Tibial nerve (tissue), 4 donors: ENCODE results near the gene CRNN. TPM values are rescaled to one million over a fixed set of nuclear protein-coding genes. Genes with fewer than 3 reads are reported as not detected.
A peak's percentile ranks its signal among the peaks of the same experiment; 100 is the strongest.

Source experiments
- DNase-seq, 2 donors: peaks; one replicate each; pipeline ENCODE4 v3.0.0-alpha.2; 2019; ENCODE audit warnings: low spot score in 2 of 2
- H3K27ac ChIP-seq, 4 donors: fragments of 200-600 bp; sonication (generic) in 3 of 4; one replicate each; pipeline ENCODE4 v1.5.1; 2017 to 2019; ENCODE audit warnings: mild to moderate bottlenecking in 1 of 4
- H3K27me3 ChIP-seq, 2 donors: fragments of 200-600 bp; sonication (generic) in 1 of 2; one replicate each; pipeline versions ENCODE4 v1.5.1 to v1.6.0; 2017 to 2019
- H3K36me3 ChIP-seq, 3 donors: fragments of 200-600 bp; sonication (generic); one replicate each; pipeline ENCODE4 v1.5.1; 2018 to 2019
- H3K4me1 ChIP-seq, 4 donors: fragments of 200-600 bp; sonication (generic) in 3 of 4; one replicate each; pipeline ENCODE4 v1.5.1; 2017 to 2019
- H3K4me3 ChIP-seq, 4 donors: fragments of 200-600 bp; sonication (generic) in 3 of 4; one replicate each; pipeline ENCODE4 v1.5.1; 2017 to 2019; ENCODE audit warnings: mild to moderate bottlenecking in 1 of 4, moderate library complexity in 1 of 4
- H3K9me3 ChIP-seq, 4 donors: fragments of 200-600 bp; sonication (generic) in 3 of 4; one replicate each; pipeline ENCODE4 v1.5.1; 2017 to 2019
- EP300 ChIP-seq, 2 donors: sonication (generic); formaldehyde crosslinking; IDR thresholded peaks; one replicate each; pipeline ENCODE4 v1.6.1; 2017; ENCODE audit warnings: antibody characterized with exemption in 2 of 2, mild to moderate bottlenecking in 1 of 2
- POLR2A ChIP-seq, 2 donors: fragments of 450-650 bp; IDR thresholded peaks; one replicate each; pipeline ENCODE4 v1.6.1; 2017; ENCODE audit warnings: antibody characterized with exemption in 2 of 2, mild to moderate bottlenecking in 2 of 2, moderate library complexity in 2 of 2
- WGBS, 2 donors: methylation state at CpG; one replicate each; pipeline ENCODE4 v1.1.5; 2018; 5-methylcytosine and 5-hydroxymethylcytosine counted together
- total RNA-seq, 4 donors: library from RNA; depleted of rRNA; stranded (reverse); fragments of >200 nt; gene quantifications; one replicate each; pipeline ENCODE4 v1.1.0, GENCODE V29; 2016
- TF ChIP-seq, protein P1 (sequence below), 5 experiments: fragments of 200-600 bp in 3 of 5; fragments of 450-650 bp in 2 of 5; sonication (generic) in 3 of 5; IDR thresholded peaks; one replicate each; pipeline ENCODE4 v1.5.1; 2016 to 2019; ENCODE audit warnings: antibody characterized with exemption in 5 of 5, mild to moderate bottlenecking in 3 of 5, moderate library complexity in 2 of 5

CRNN gene
- not detected for total RNA-seq

DNA sequence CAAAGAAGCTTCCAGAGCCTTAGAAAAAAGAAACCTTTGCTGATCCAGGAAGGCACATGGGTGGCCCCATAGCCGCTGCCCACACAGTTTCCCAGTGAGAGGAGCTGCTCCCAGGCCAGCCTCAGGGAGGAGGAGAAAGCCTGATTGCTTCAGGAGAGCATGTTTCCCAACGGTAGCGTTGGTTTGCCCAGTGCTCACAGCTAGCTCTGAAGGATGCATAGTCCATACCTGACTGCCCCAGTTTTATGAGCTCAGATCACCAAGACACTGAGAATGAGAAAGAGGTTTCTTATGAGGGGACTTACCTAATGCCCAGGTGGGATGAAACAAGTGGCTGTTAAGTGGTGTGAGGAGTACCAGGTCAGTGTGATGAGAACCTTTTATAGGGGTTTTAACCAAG, at the start of gene CRNN:
CRNN (minus strand) TSS at position 355 of the 400 bp plus-strand sequence. CDS start 2,030 bp downstream, outside the sequence.
- no peak for DNase-seq
- no peaks in the 10 kb centered on the region for H3K27me3 ChIP-seq
- TF ChIP-seq, protein P1, sequence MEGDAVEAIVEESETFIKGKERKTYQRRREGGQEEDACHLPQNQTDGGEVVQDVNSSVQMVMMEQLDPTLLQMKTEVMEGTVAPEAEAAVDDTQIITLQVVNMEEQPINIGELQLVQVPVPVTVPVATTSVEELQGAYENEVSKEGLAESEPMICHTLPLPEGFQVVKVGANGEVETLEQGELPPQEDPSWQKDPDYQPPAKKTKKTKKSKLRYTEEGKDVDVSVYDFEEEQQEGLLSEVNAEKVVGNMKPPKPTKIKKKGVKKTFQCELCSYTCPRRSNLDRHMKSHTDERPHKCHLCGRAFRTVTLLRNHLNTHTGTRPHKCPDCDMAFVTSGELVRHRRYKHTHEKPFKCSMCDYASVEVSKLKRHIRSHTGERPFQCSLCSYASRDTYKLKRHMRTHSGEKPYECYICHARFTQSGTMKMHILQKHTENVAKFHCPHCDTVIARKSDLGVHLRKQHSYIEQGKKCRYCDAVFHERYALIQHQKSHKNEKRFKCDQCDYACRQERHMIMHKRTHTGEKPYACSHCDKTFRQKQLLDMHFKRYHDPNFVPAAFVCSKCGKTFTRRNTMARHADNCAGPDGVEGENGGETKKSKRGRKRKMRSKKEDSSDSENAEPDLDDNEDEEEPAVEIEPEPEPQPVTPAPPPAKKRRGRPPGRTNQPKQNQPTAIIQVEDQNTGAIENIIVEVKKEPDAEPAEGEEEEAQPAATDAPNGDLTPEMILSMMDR (IDR thresholded peaks at IDR 0.05) = no peak
- TF ChIP-seq POLR2A (IDR thresholded peaks at IDR 0.05) = no peak
- TF ChIP-seq EP300 (IDR thresholded peaks at IDR 0.05) = no peak
- no peaks in the 10 kb centered on the region for H3K36me3 ChIP-seq
- no peak within 1 kb of the TSS for H3K27ac ChIP-seq
- H3K9me3 ChIP-seq = no peaks in the 10 kb centered on the region
- no peak within 1 kb of the TSS for H3K4me3 ChIP-seq
- H3K4me1 ChIP-seq = peaks cover 0 to 6% (median 0%) of the 10 kb centered on the region in 4 donors
- 60 to 76% methylated on average over 3 of the region's 3 CpGs for WGBS, 2 donors

DNA sequence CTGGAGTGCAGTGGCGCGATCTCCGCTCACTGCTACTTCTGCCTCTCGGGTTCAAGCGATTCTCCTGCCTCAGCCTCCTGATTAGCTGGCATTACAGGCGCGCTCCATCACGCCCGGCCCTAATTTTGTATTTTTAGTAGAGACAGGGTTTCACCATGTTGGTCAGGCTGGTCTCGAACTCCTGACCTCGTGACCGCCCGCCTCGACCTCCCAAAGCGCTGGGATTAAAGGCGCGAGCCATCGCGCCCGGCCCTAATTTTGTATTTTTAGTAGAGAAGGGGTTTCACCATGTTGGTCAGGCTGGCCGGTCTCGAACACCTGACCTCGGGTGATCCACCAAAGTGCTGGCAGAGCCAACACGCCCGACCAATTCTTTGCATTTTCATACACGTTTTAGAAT, 48.6 kb upstream of the CRNN start:
- Histone ChIP-seq H3K4me3 (no peak overlapping the region), H3K27ac (no peak overlapping the region), H3K27me3 (no peaks in the 10 kb centered on the region), H3K36me3 (no peaks in the 10 kb centered on the region), H3K9me3 (peaks cover 0 to 5% (median 0%) of the 10 kb centered on the region in 4 donors), H3K4me1 (peaks cover 0 to 9% (median 3%) of the 10 kb centered on the region in 4 donors)
- 94% methylated on average over 26 of the region's 26 CpGs for WGBS, 2 donors
- no peak for TF ChIP-seq EP300 (IDR thresholded peaks at IDR 0.05)
- TF ChIP-seq, protein P1 (IDR thresholded peaks at IDR 0.05) = no peak
- no peak for TF ChIP-seq POLR2A (IDR thresholded peaks at IDR 0.05)
- no peak for DNase-seq

DNA sequence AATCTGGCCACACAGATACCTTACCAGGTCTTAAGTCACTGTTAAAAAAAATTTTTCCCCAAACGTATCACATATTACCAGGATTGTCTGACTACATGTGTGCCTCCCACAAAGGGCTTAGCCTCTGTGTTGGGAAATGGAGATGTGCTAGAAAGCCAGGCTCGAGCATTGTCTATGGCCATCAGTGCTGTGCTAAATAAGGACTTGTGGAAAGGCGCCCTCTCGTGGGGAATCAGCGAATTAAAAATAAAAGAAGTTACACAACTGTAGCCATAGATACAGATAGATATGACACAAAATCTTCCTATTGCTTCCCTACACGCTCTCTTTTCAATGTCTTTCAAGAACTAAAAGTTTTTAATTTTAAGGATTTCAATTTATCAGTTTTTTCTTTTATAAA, 47.5 kb upstream of the CRNN start:
- DNase-seq = peak in 1 of 2 donors; percentile 67

DNA sequence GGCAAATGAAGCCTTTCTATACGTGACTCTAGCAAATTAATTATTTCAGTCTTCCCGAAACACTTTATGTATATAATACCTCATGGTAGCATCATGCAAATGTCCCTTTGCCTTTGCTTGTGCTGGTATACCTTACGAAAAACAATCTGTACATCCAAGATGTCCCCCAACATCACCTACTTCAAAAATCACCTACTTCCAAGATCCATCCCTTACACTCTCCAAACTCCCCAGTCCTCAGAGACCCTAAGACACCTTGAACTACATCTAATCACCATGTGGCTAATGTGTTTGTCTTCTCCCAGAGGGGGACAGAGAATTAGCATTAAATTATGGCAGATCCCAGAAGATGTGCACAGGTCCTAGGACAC, 46.5 kb upstream of the CRNN start:
- TF ChIP-seq POLR2A (IDR thresholded peaks at IDR 0.05) = no peak
- TF ChIP-seq, protein P1 (IDR thresholded peaks at IDR 0.05) = peak in 1 of 5 experiments; percentile 14

More for the DNA sequence above, 47.5 kb upstream of the CRNN start:
- H3K4me1 ChIP-seq = peaks cover 0 to 9% (median 3%) of the 10 kb centered on the region in 4 donors
- no peaks in the 10 kb centered on the region for H3K27me3 ChIP-seq
- TF ChIP-seq, protein P1 (IDR thresholded peaks at IDR 0.05) = peak; percentile 43 to 58 (median 47)
- no peak for TF ChIP-seq POLR2A (IDR thresholded peaks at IDR 0.05)
- H3K27ac ChIP-seq = no peak overlapping the region
- no peaks in the 10 kb centered on the region for H3K36me3 ChIP-seq
- H3K4me3 ChIP-seq = no peak overlapping the region
- WGBS, 2 donors = 11 to 17% methylated on average over 6 of the region's 6 CpGs
- peaks cover 0 to 5% (median 0%) of the 10 kb centered on the region in 4 donors for H3K9me3 ChIP-seq

DNA sequence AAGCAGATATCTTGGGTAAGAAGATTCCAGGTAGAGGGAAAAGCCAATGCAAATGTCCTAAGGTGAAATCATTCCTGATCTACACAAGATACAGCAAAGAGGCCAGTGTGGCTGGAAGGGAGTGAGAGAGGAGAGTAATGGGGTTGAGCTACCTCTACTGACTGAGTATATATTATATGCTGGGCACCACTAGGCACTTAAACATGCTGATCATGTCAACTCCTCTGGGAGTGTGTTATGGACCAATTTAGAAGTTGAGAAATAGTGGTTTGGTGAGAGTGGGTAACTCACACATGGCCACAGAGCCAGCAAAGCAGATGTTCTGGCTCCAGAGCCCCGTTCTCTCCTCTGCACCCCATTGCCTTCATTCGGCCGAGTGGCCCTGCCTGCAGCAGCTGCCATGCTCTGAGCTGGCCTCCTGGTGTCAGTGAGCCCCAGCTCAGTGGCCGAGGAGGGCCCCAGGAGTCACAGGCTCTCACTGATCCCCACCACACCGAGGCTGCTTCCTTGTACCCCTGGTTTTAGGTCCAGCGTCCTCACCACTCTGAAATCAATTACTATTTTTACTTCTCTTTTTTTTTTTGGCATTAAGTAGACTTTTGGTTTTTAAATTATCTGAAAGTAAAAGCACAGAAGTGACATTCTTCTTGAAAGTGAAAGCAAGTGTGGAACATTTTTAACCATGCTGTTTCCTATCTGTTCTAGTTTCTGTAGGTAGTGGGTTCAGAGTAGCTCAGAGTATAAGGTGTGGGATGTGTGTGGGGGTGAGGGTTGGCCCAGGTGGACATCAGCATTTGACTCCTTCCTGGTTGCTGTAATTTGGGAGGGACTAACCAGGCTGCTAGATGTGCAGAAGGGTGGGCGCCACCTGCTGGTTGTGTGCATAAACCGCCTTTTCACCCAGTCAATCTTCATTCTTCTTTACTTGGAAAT, 45.8 kb upstream of the CRNN start:
- no peak for TF ChIP-seq EP300 (IDR thresholded peaks at IDR 0.05)
- TF ChIP-seq, protein P1 (IDR thresholded peaks at IDR 0.05) = peak; percentile 62 to 75 (median 73)
- TF ChIP-seq POLR2A (IDR thresholded peaks at IDR 0.05) = no peak
- H3K36me3 ChIP-seq = no peaks in the 10 kb centered on the region
- peak overlapping the region in 3 of 4 donors; percentile 55 to 61 (median 59) for H3K27ac ChIP-seq
- H3K4me3 ChIP-seq = peak overlapping the region in 2 of 4 donors; percentile 1 to 10
- no peaks in the 10 kb centered on the region for H3K27me3 ChIP-seq
- no peaks in the 10 kb centered on the region for H3K9me3 ChIP-seq
- peak; percentile 47 to 51 for DNase-seq
- 39 to 46% methylated on average over 8 of the region's 8 CpGs for WGBS, 2 donors
- H3K4me1 ChIP-seq = peaks cover 0 to 9% (median 3%) of the 10 kb centered on the region in 4 donors

More for the DNA sequence above, 46.5 kb upstream of the CRNN start:
- peaks cover 0 to 9% (median 3%) of the 10 kb centered on the region in 4 donors for H3K4me1 ChIP-seq
- H3K36me3 ChIP-seq = no peaks in the 10 kb centered on the region
- WGBS, 2 donors = 46 to 49% methylated on average over 3 of the region's 3 CpGs
- no peaks in the 10 kb centered on the region for H3K27me3 ChIP-seq
- no peak overlapping the region for H3K4me3 ChIP-seq
- H3K9me3 ChIP-seq = no peaks in the 10 kb centered on the region
- no peak for DNase-seq
- H3K27ac ChIP-seq = no peak overlapping the region
